ENCODE data around the gene TOB1. TPM values are rescaled to one million over a fixed set of nuclear protein-coding genes. Genes with fewer than 3 reads are reported as not detected.

TOB1 gene
- total and polyA plus RNA-seq, 2 experiments from 2014 or later, result 29.9 to 35.4 TPM

GRCh38 chr17:50893183-50893993, 27.2 kb upstream of the TOB1 start:
- H3K4me3 ChIP-seq, result no peak overlapping the region
- DNase-seq (ENCODE audit: low read depth in 1 of 2, low spot score in 1 of 2), result peak in 1 of 2 donors; percentile 87
- H3K27ac ChIP-seq, result no peak overlapping the region
- H3K9me3 ChIP-seq (ENCODE audit: low read depth), result no peaks in the 10 kb centered on the region
- peaks cover 8% of the 10 kb centered on the region for H3K4me1 ChIP-seq (ENCODE audit: low read depth)
- H3K36me3 ChIP-seq, result no peaks in the 10 kb centered on the region
- TF ChIP-seq CTCF (IDR thresholded peaks at IDR 0.05; ENCODE audit: low read depth, low read length), result no peak
- no peaks in the 10 kb centered on the region for H3K27me3 ChIP-seq

GRCh38 chr17:50892101-50892776, 26.1 kb upstream of the TOB1 start:
- H3K4me1 ChIP-seq (ENCODE audit: low read depth), result peaks cover 15% of the 10 kb centered on the region
- H3K27ac ChIP-seq, result no peak overlapping the region
- no peak for DNase-seq (ENCODE audit: low read depth in 1 of 2, low spot score in 1 of 2)
- TF ChIP-seq CTCF (IDR thresholded peaks at IDR 0.05; ENCODE audit: low read depth, low read length), result no peak
- H3K4me3 ChIP-seq, result no peak overlapping the region
- no peaks in the 10 kb centered on the region for H3K27me3 ChIP-seq
- no peaks in the 10 kb centered on the region for H3K36me3 ChIP-seq
- H3K9me3 ChIP-seq (ENCODE audit: low read depth), result no peaks in the 10 kb centered on the region

- DNase-seq (ENCODE audit: low read depth in 1 of 2, low spot score in 1 of 2), result no peak
Measured at GRCh38 chr17:50891577-50891989, 25.4 kb upstream of the TOB1 start.

GRCh38 chr17:50890675-50891516, 24.7 kb upstream of the TOB1 start:
- DNase-seq (ENCODE audit: low read depth in 1 of 2, low spot score in 1 of 2), result no peak
- no peaks in the 10 kb centered on the region for H3K27me3 ChIP-seq
- TF ChIP-seq CTCF (IDR thresholded peaks at IDR 0.05; ENCODE audit: low read depth, low read length), result no peak
- H3K9me3 ChIP-seq (ENCODE audit: low read depth), result no peaks in the 10 kb centered on the region
- no peak overlapping the region for H3K4me3 ChIP-seq
- H3K36me3 ChIP-seq, result no peaks in the 10 kb centered on the region
- H3K27ac ChIP-seq, result no peak overlapping the region
- H3K4me1 ChIP-seq (ENCODE audit: low read depth), result peaks cover 17% of the 10 kb centered on the region

More at GRCh38 chr17:50891577-50891989, 25.4 kb upstream of the TOB1 start:
- TF ChIP-seq CTCF (IDR thresholded peaks at IDR 0.05; ENCODE audit: low read depth, low read length), result no peak
- Histone ChIP-seq H3K36me3 (no peaks in the 10 kb centered on the region), H3K4me3 (no peak overlapping the region), H3K9me3 (ENCODE audit: low read depth) (no peaks in the 10 kb centered on the region), H3K4me1 (ENCODE audit: low read depth) (peaks cover 17% of the 10 kb centered on the region), H3K27me3 (no peaks in the 10 kb centered on the region), H3K27ac (no peak overlapping the region)

GRCh38 chr17:50889528-50890118, 23.5 kb upstream of the TOB1 start:
- Histone ChIP-seq H3K4me1 (ENCODE audit: low read depth) (peaks cover 24% of the 10 kb centered on the region), H3K27me3 (no peaks in the 10 kb centered on the region), H3K27ac (peak overlapping the region; percentile 50), H3K36me3 (no peaks in the 10 kb centered on the region), H3K4me3 (no peak overlapping the region), H3K9me3 (ENCODE audit: low read depth) (no peaks in the 10 kb centered on the region)
- DNase-seq (ENCODE audit: low read depth in 1 of 2, low spot score in 1 of 2), result no peak
- TF ChIP-seq CTCF (IDR thresholded peaks at IDR 0.05; ENCODE audit: low read depth, low read length), result no peak
